T-helper 2 cell treated with Interferon-gamma antibody and Interleukin-4, amounts not matched to agents 5 μg/mL and 100 μg/mL, for 36 hours (primary cell): Measurements from ENCODE around the gene ANKRD63.

Source experiments
- DNase-seq: peaks from one replicate; pipeline ENCODE4 v3.0.0; 2021; ENCODE audit warnings: low spot score
- H3K27ac Mint-ChIP-seq: one replicate; pipeline ENCODE4 v1.8.0; 2021; ENCODE audit warnings: mild to moderate bottlenecking, mixed read lengths
- H3K27me3 Mint-ChIP-seq: one replicate; pipeline ENCODE4 v1.8.0; 2021; ENCODE audit warnings: low read depth, mixed read lengths
- H3K36me3 Mint-ChIP-seq: one replicate; pipeline ENCODE4 v1.8.0; 2021; ENCODE audit warnings: low read depth, mixed read lengths
- H3K4me1 Mint-ChIP-seq: one replicate; pipeline ENCODE4 v1.8.0; 2021; ENCODE audit warnings: low read depth, mixed read lengths
- H3K4me3 Mint-ChIP-seq: one replicate; pipeline ENCODE4 v1.8.0; 2022; ENCODE audit warnings: mild to moderate bottlenecking, moderate library complexity, mixed read lengths
- H3K9me3 Mint-ChIP-seq: one replicate; pipeline ENCODE4 v1.8.0; 2021; ENCODE audit warnings: mixed read lengths

Gene ANKRD63

DNA sequence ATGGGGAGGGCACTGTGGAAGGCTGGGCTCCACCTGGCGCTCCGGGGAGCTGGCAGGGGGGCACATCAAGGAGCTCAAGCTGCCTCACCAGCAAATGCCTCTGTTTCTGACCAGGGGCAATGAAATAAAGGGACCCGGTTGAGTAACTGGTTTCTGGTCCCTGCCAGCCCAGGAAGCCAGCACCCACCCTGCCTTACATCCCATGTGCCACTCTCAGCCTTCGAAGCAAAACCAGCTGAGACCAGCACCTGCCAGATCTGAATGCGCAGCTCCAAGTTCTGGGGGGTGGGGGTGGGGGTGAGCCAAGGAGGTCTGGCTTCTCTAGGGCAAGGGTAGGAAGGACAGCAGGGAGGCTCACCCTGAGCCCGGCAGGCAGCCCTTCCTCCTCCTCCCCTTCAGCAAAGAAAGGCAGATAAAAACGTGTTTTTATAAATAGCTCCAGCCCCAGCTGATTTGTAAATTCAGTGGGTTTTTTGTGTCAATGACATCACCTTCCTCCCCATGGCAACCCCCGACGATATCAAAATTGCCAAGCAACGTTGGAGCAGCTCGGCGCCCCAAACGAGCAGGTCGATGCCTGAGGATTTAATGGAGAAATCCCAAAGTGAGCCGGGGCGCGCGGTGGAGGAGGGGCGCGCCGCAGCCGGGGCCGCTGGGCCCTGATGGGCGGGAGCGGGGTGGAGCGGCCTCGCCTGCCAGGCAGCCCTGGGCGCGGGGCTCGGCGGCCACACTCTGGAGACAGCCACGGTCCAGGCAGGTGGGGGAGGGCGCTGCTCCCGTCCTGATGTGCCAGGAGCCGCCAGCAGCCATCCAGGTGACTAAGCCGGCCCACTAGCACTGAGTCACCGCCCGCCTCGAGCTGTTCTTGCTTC, 44.1 kb downstream of the ANKRD63 start, which contains the start of gene PAK6:
Gene PAK6, plus strand, starts transcription at position 532 of the 872 bp plus-strand sequence. CDS start 25,723 bp downstream, outside the sequence.
- peak; percentile 24 for DNase-seq
- no peak within 1 kb of the TSS for H3K4me3 Mint-ChIP-seq
- peaks cover 18% of the 10 kb centered on the region for H3K27me3 Mint-ChIP-seq
- H3K9me3 Mint-ChIP-seq = no peaks in the 10 kb centered on the region
- no peak within 1 kb of the TSS for H3K27ac Mint-ChIP-seq
- H3K4me1 Mint-ChIP-seq = peaks cover 5% of the 10 kb centered on the region
- H3K36me3 Mint-ChIP-seq = peaks cover under 1% of the 10 kb centered on the region

- Mint-ChIP-seq H3K9me3 (no peaks in the 10 kb centered on the region), H3K4me1 (peaks cover 5% of the 10 kb centered on the region), H3K36me3 (peaks cover 4% of the 10 kb centered on the region), H3K4me3 (no peak overlapping the region), H3K27ac (no peak overlapping the region), H3K27me3 (peaks cover 18% of the 10 kb centered on the region)
- no peak for DNase-seq
These were observed 47.5 kb downstream of the ANKRD63 start for GRCh38 chr15:40235201-40235885.

- H3K27ac Mint-ChIP-seq = no peak overlapping the region
- H3K4me3 Mint-ChIP-seq = no peak overlapping the region
- no peak for DNase-seq
- peaks cover 15% of the 10 kb centered on the region for H3K27me3 Mint-ChIP-seq
- peaks cover 5% of the 10 kb centered on the region for H3K4me1 Mint-ChIP-seq
- no peaks in the 10 kb centered on the region for H3K9me3 Mint-ChIP-seq
- peaks cover 5% of the 10 kb centered on the region for H3K36me3 Mint-ChIP-seq
These were observed 48.1 kb downstream of the ANKRD63 start for GRCh38 chr15:40234783-40235182.

GRCh38 chr15:40233727-40234577, 48.9 kb downstream of the ANKRD63 start:
- peaks cover 2% of the 10 kb centered on the region for H3K4me1 Mint-ChIP-seq
- DNase-seq = no peak
- H3K36me3 Mint-ChIP-seq = peaks cover 7% of the 10 kb centered on the region
- H3K9me3 Mint-ChIP-seq = no peaks in the 10 kb centered on the region
- H3K27me3 Mint-ChIP-seq = peaks cover 9% of the 10 kb centered on the region
- H3K27ac Mint-ChIP-seq = no peak overlapping the region
- H3K4me3 Mint-ChIP-seq = no peak overlapping the region

GRCh38 chr15:40232625-40233070, 50.2 kb downstream of the ANKRD63 start:
- no peak overlapping the region for H3K4me3 Mint-ChIP-seq
- DNase-seq = no peak
- H3K4me1 Mint-ChIP-seq = peaks cover 2% of the 10 kb centered on the region
- H3K27me3 Mint-ChIP-seq = no peaks in the 10 kb centered on the region
- H3K27ac Mint-ChIP-seq = no peak overlapping the region
- H3K36me3 Mint-ChIP-seq = peaks cover 8% of the 10 kb centered on the region
- no peaks in the 10 kb centered on the region for H3K9me3 Mint-ChIP-seq
